Measurements from ENCODE around the gene ZNF367. TPM values are rescaled to one million over a fixed set of nuclear protein-coding genes. Genes with fewer than 3 reads are reported as not detected.
A peak's percentile ranks its signal among the peaks of the same experiment; 100 is the strongest.

Gene ZNF367
- total RNA-seq, 1 experiment from 2014 or later: 10.1 TPM

- peaks cover 7% of the 10 kb centered on the region for H3K23me2 ChIP-seq (ENCODE audit: insufficient read length, low read depth, low read length, poor library complexity, severe bottlenecking)
- no peak overlapping the region for H3K56ac ChIP-seq (ENCODE audit: insufficient read length, low read depth, low read length)
- H3K79me2 ChIP-seq (ENCODE audit: insufficient read depth, low read length): no peaks in the 10 kb centered on the region
- H4K20me1 ChIP-seq (ENCODE audit: control insufficient read depth, insufficient read depth, insufficient read length): no peaks in the 10 kb centered on the region
- no peak overlapping the region for H2AFZ ChIP-seq (ENCODE audit: low read length)
- Mint-ChIP-seq H3K4me1 (peaks cover 16 to 30% of the 10 kb centered on the region in 2 experiments), H3K9me3 (no peaks in the 10 kb centered on the region), H3K4me3 (no peak overlapping the region), H3K27me3 (ENCODE audit: low read depth) (no peaks in the 10 kb centered on the region), H3K36me3 (ENCODE audit: insufficient read depth in 1 of 3, low read depth in 3 of 3) (peaks cover 0 to 16% (median 4%) of the 10 kb centered on the region in 3 experiments; a peak in 3 of 7 replicates), H3K27ac (no peak overlapping the region)
- H3K27me3 ChIP-seq (ENCODE audit: insufficient read depth, low read length): no peaks in the 10 kb centered on the region
- TF ChIP-seq CTCF (conservative IDR thresholded peaks at IDR 0.05): no peak
- no peak overlapping the region for H3K4ac ChIP-seq (ENCODE audit: low read depth, low read length)
- no peak overlapping the region for H2BK15ac ChIP-seq (ENCODE audit: low read depth, low read length)
- no peak overlapping the region for H3K18ac ChIP-seq (ENCODE audit: insufficient read length, low read depth, low read length)
- H3K27ac ChIP-seq (ENCODE audit: insufficient read length, low read depth, low read length): no peak overlapping the region
- peak overlapping the region; percentile 89 for H3K4me2 ChIP-seq (ENCODE audit: insufficient read depth, insufficient read length, low read length)
- H3K9me3 ChIP-seq (ENCODE audit: control insufficient read depth, low read depth, low read length): no peaks in the 10 kb centered on the region
- no peak overlapping the region for H4K91ac ChIP-seq (ENCODE audit: insufficient read length, low read depth, low read length)
- no peak overlapping the region for H2BK5ac ChIP-seq (ENCODE audit: insufficient read length, low read length)
- H3T11ph ChIP-seq (ENCODE audit: low read length): no peak overlapping the region
- H3K4me1 ChIP-seq (ENCODE audit: insufficient read depth, low read length): no peaks in the 10 kb centered on the region; the same call in 1 of the 2 replicates
- WGBS (ENCODE audit: extremely low coverage, insufficient read length, low lambda C conversion rate): no CpG with 5 or more reads among the region's 2 CpGs
- H2BK20ac ChIP-seq (ENCODE audit: low read depth, low read length, poor library complexity, severe bottlenecking): no peak overlapping the region
- no peak overlapping the region for H3K9ac ChIP-seq (ENCODE audit: extremely low read depth, insufficient read length, low read length)
- no peak overlapping the region for H4K8ac ChIP-seq (replicated peaks; ENCODE audit: insufficient read length, low read depth, low read length)
- DNase-seq: no peak
- H3K79me1 ChIP-seq (ENCODE audit: insufficient read depth, low read depth, low read length, poor library complexity, severe bottlenecking): no peaks in the 10 kb centered on the region
- no peak overlapping the region for H3K23ac ChIP-seq (ENCODE audit: insufficient read length, low read depth, low read length)
- no peak overlapping the region for H3K14ac ChIP-seq (ENCODE audit: insufficient read depth, low read length)
- no peak overlapping the region for H2AK5ac ChIP-seq (ENCODE audit: insufficient read length, low read length)
- no peak overlapping the region for H4K5ac ChIP-seq (ENCODE audit: insufficient read length, low read depth, low read length)
- H2BK120ac ChIP-seq (ENCODE audit: low read depth, low read length, poor library complexity, severe bottlenecking): no peak overlapping the region
- H2BK12ac ChIP-seq (ENCODE audit: insufficient read length, low read depth, low read length): no peak overlapping the region
Measured at GRCh38 chr9:96382175-96382574, 36.0 kb downstream of the ZNF367 start.

Data from H9 (cell line).